Neural cell (in vitro differentiated cells): Measurements from ENCODE around the gene ATP11A.

Source experiments
- EP300 ChIP-seq: fragments of 450-650 bp; conservative IDR thresholded peaks from 2 replicates; pipeline ENCODE4 v1.6.1; 2014; ENCODE audit warnings: antibody characterized with exemption, mild to moderate bottlenecking, moderate library complexity; ENCODE audit not compliant: poor library complexity, severe bottlenecking
- EZH2 ChIP-seq: fragments of 200-600, 300-800 bp; shearing (Covaris generic), sonication (generic); IDR thresholded peaks from 2 replicates; pipeline ENCODE4 v1.6.1; 2014; ENCODE audit warnings: antibody characterized with exemption, low read length, borderline replicate concordance, mild to moderate bottlenecking; ENCODE audit not compliant: insufficient read depth, poor library complexity, severe bottlenecking
- MXI1 ChIP-seq: fragments of 450-650 bp; conservative IDR thresholded peaks from 2 replicates; pipeline ENCODE4 v1.6.1; 2014; ENCODE audit warnings: antibody characterized with exemption, mild to moderate bottlenecking; ENCODE audit not compliant: poor library complexity, severe bottlenecking
- POLR2AphosphoS5 ChIP-seq: IDR thresholded peaks from 2 replicates; pipeline ENCODE4 v1.6.1; 2012
- RAD21 ChIP-seq: fragments of 450-650 bp; conservative IDR thresholded peaks from 2 replicates; pipeline ENCODE4 v1.6.1; 2014; ENCODE audit warnings: antibody characterized with exemption, mild to moderate bottlenecking, moderate library complexity
- SMC3 ChIP-seq: fragments of 450-650 bp; conservative IDR thresholded peaks from 2 replicates; pipeline ENCODE4 v1.6.1; 2014; ENCODE audit warnings: antibody characterized with exemption, mild to moderate bottlenecking, moderate library complexity; ENCODE audit not compliant: poor library complexity
- TAF1 ChIP-seq: IDR thresholded peaks from 2 replicates; pipeline ENCODE4 v1.6.1; 2012; ENCODE audit warnings: low read depth
- TF ChIP-seq, protein P1 (sequence below): fragments of 450-650 bp; IDR thresholded peaks from 2 replicates; pipeline ENCODE4 v1.5.1; 2014; ENCODE audit warnings: antibody characterized with exemption, mild to moderate bottlenecking, moderate library complexity; ENCODE audit not compliant: poor library complexity, severe bottlenecking
- TF ChIP-seq, protein P2 (sequence below): IDR thresholded peaks from 2 replicates; pipeline ENCODE4 v1.6.1; 2012; ENCODE audit warnings: borderline replicate concordance

- TF ChIP-seq POLR2AphosphoS5 (no peak), MXI1 (no peak), EP300 (no peak), RAD21 (no peak), EZH2 (no peak), TAF1 (no peak), SMC3 (no peak)
- TF ChIP-seq, protein P1, sequence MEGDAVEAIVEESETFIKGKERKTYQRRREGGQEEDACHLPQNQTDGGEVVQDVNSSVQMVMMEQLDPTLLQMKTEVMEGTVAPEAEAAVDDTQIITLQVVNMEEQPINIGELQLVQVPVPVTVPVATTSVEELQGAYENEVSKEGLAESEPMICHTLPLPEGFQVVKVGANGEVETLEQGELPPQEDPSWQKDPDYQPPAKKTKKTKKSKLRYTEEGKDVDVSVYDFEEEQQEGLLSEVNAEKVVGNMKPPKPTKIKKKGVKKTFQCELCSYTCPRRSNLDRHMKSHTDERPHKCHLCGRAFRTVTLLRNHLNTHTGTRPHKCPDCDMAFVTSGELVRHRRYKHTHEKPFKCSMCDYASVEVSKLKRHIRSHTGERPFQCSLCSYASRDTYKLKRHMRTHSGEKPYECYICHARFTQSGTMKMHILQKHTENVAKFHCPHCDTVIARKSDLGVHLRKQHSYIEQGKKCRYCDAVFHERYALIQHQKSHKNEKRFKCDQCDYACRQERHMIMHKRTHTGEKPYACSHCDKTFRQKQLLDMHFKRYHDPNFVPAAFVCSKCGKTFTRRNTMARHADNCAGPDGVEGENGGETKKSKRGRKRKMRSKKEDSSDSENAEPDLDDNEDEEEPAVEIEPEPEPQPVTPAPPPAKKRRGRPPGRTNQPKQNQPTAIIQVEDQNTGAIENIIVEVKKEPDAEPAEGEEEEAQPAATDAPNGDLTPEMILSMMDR, result no peak
- TF ChIP-seq, protein P2, sequence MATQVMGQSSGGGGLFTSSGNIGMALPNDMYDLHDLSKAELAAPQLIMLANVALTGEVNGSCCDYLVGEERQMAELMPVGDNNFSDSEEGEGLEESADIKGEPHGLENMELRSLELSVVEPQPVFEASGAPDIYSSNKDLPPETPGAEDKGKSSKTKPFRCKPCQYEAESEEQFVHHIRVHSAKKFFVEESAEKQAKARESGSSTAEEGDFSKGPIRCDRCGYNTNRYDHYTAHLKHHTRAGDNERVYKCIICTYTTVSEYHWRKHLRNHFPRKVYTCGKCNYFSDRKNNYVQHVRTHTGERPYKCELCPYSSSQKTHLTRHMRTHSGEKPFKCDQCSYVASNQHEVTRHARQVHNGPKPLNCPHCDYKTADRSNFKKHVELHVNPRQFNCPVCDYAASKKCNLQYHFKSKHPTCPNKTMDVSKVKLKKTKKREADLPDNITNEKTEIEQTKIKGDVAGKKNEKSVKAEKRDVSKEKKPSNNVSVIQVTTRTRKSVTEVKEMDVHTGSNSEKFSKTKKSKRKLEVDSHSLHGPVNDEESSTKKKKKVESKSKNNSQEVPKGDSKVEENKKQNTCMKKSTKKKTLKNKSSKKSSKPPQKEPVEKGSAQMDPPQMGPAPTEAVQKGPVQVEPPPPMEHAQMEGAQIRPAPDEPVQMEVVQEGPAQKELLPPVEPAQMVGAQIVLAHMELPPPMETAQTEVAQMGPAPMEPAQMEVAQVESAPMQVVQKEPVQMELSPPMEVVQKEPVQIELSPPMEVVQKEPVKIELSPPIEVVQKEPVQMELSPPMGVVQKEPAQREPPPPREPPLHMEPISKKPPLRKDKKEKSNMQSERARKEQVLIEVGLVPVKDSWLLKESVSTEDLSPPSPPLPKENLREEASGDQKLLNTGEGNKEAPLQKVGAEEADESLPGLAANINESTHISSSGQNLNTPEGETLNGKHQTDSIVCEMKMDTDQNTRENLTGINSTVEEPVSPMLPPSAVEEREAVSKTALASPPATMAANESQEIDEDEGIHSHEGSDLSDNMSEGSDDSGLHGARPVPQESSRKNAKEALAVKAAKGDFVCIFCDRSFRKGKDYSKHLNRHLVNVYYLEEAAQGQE, result no peak
Observed at GRCh38 chr13:112910616-112911280, 220.9 kb downstream of the ATP11A start.
